ENCODE results near the gene C12orf42. TPM values are rescaled to one million over a fixed set of nuclear protein-coding genes. Genes with fewer than 3 reads are reported as not detected.

The C12orf42 gene
- total and polyA plus RNA-seq, 10 of the 15 experiments (the other 5 are each of a cell fraction or from before 2014, with no cell fraction given): 1.4 to 7.0 (median 2.4) TPM

DNA sequence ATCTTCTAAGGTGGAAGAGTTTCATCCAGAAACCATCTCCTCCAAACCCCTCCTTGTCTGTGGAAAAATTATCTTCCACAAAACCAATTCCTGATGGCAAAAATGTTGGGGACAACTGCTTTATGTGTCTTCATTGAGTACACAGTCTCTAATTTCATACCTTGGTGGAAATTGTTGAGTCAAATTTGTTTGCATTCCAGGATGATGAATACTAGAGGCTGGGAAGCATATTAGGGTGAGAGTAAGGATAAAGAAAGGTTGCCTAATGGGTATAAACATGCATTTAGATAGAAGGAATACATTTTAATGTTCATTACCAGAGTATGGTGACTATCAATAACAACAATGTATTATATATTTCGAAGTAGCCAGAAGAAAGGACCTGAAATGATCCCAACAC is 98.2 kb downstream of the C12orf42 start (continued):
- TF ChIP-seq, protein P1, sequence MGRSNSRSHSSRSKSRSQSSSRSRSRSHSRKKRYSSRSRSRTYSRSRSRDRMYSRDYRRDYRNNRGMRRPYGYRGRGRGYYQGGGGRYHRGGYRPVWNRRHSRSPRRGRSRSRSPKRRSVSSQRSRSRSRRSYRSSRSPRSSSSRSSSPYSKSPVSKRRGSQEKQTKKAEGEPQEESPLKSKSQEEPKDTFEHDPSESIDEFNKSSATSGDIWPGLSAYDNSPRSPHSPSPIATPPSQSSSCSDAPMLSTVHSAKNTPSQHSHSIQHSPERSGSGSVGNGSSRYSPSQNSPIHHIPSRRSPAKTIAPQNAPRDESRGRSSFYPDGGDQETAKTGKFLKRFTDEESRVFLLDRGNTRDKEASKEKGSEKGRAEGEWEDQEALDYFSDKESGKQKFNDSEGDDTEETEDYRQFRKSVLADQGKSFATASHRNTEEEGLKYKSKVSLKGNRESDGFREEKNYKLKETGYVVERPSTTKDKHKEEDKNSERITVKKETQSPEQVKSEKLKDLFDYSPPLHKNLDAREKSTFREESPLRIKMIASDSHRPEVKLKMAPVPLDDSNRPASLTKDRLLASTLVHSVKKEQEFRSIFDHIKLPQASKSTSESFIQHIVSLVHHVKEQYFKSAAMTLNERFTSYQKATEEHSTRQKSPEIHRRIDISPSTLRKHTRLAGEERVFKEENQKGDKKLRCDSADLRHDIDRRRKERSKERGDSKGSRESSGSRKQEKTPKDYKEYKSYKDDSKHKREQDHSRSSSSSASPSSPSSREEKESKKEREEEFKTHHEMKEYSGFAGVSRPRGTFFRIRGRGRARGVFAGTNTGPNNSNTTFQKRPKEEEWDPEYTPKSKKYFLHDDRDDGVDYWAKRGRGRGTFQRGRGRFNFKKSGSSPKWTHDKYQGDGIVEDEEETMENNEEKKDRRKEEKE (IDR thresholded peaks at IDR 0.05): no peak

DNA sequence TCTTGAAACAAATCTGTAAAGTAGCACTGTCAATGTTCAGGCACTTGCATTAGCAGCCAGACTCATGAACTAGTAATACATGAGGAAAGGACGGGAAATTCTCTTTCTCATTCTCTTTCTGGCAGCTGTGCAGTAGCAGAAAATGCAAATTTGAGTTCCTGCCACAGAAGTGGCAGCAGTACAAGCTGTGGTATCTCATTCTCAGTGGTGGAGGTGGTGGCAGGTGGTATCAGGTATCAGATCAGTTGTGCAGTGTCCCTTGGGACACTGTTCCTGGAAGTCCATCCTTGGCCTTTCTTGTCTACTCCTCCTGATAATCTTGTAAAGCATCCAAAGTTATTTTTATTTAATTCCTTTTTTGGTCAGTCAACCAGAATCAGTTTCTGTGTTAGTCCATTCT is 103.0 kb downstream of the C12orf42 start:
- Histone ChIP-seq H3K36me3 (ENCODE audit: control insufficient read depth in 2 of 2, insufficient read depth in 2 of 2, low read length in 1 of 2) (no peaks in the 10 kb centered on the region), H3K4me1 (ENCODE audit: control insufficient read depth, insufficient read depth, low read length) (peaks cover 8% of the 10 kb centered on the region), H4K20me1 (ENCODE audit: control insufficient read depth, insufficient read depth) (no peaks in the 10 kb centered on the region), H3K27me3 (replicated peaks in 1 of 2; ENCODE audit: control insufficient read depth in 2 of 2, insufficient read depth in 2 of 2, low read length in 1 of 2) (no peaks in the 10 kb centered on the region), H3K9ac (ENCODE audit: control insufficient read depth, insufficient read depth, low read length) (no peak overlapping the region), H2AFZ (ENCODE audit: control insufficient read depth, low read depth, low read length) (no peak overlapping the region), H3K9me3 (replicated peaks; ENCODE audit: control insufficient read depth, insufficient read depth, low read length) (peaks cover 15% of the 10 kb centered on the region; the same call in 2 of the 3 replicates), H3K79me2 (ENCODE audit: control insufficient read depth, insufficient read depth, low read length) (no peaks in the 10 kb centered on the region), H3K4me3 (no peak overlapping the region), H3K4me2 (ENCODE audit: control insufficient read depth, insufficient read depth) (peak overlapping the region; percentile 59), H3K27ac (ENCODE audit: control insufficient read depth, insufficient read depth) (no peak overlapping the region)
- RAD21 ChIA-PET (ENCODE audit: unreplicated experiment): interaction anchor here (0.9 to 1.4 kb wide), 2 partner anchors 509 to 920 kb away, joined by 3 read pairs; no protein-coding TSS in a partner anchor
- WGBS (ENCODE audit: insufficient coverage, insufficient replicate concordance, low lambda C conversion rate, missing lambda C conversion rate): 13% methylated on average over 1 of the region's 1 CpG
- in situ Hi-C loops (cut with MboI): no loop called here
- DNase-seq (ENCODE audit: low read depth, low spot score) (peak; percentile 79), FAIRE-seq (peak; percentile 96), ATAC-seq (peak; percentile 97)
- POLR2A ChIA-PET: interaction anchor here (1.5 kb wide), 1 partner anchor 117 kb away, joined by 6 read pairs; no protein-coding TSS in a partner anchor
- SMC1A ChIA-PET (ENCODE audit: uncharacterized antibody, unreplicated experiment): interaction anchor here (1.1 to 1.6 kb wide), 5 partner anchors 19 to 399 kb away, joined by 3 to 4 read pairs (median 4); no protein-coding TSS in a partner anchor
- intact Hi-C loops (cut with micrococcal nuclease; ENCODE audit: unreplicated experiment): loop anchor here (2.0 kb wide), 2 partner anchors 22 to 112 kb away; no protein-coding TSS in a partner anchor
- BruUV-seq (replicated peaks): no TSS peak
- CTCF ChIA-PET: interaction anchor here (0.8 to 1.8 kb wide), 5 partner anchors 15 to 210 kb away, joined by 3 to 4 read pairs (median 3); no protein-coding TSS in a partner anchor
- TF ChIP-seq ASH2L (IDR thresholded peaks at IDR 0.05; ENCODE audit: borderline replicate concordance, low read depth) (no peak), ZBED1 (IDR thresholded peaks at IDR 0.05; ENCODE audit: borderline replicate concordance) (no peak), BCL11A (IDR thresholded peaks at IDR 0.05; ENCODE audit: low read depth, low read length) (peak; percentile 79), WRNIP1 (IDR thresholded peaks at IDR 0.05; ENCODE audit: borderline replicate concordance, low read depth, low read length) (no peak), STAT3 (IDR thresholded peaks at IDR 0.05; ENCODE audit: low read depth, low read length) (no peak), RUNX3 (IDR thresholded peaks at IDR 0.05; ENCODE audit: low read length) (peak; percentile 74), BHLHE40 (IDR thresholded peaks at IDR 0.05; ENCODE audit: borderline replicate concordance in 1 of 2, low read depth in 2 of 2, low read length in 1 of 2) (peak; percentile 62 to 68), SIX5 (IDR thresholded peaks at IDR 0.05; ENCODE audit: low read depth, low read length, severe bottlenecking) (no peak), NFIC (IDR thresholded peaks at IDR 0.05; ENCODE audit: low read depth, low read length) (no peak), MXI1 (IDR thresholded peaks at IDR 0.05; ENCODE audit: low read depth, low read length) (no peak), SRF (IDR thresholded peaks at IDR 0.05; ENCODE audit: low read depth in 2 of 2, low read length in 2 of 2) (no peak), STAT1 (conservative IDR thresholded peaks at IDR 0.05) (no peak), SMAD5 (IDR thresholded peaks at IDR 0.05; ENCODE audit: low read depth) (no peak)
- TF ChIP-seq, protein P2, sequence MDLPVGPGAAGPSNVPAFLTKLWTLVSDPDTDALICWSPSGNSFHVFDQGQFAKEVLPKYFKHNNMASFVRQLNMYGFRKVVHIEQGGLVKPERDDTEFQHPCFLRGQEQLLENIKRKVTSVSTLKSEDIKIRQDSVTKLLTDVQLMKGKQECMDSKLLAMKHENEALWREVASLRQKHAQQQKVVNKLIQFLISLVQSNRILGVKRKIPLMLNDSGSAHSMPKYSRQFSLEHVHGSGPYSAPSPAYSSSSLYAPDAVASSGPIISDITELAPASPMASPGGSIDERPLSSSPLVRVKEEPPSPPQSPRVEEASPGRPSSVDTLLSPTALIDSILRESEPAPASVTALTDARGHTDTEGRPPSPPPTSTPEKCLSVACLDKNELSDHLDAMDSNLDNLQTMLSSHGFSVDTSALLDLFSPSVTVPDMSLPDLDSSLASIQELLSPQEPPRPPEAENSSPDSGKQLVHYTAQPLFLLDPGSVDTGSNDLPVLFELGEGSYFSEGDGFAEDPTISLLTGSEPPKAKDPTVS (IDR thresholded peaks at IDR 0.05; ENCODE audit: low read depth, low read length): no peak
- TF ChIP-seq, protein P3, sequence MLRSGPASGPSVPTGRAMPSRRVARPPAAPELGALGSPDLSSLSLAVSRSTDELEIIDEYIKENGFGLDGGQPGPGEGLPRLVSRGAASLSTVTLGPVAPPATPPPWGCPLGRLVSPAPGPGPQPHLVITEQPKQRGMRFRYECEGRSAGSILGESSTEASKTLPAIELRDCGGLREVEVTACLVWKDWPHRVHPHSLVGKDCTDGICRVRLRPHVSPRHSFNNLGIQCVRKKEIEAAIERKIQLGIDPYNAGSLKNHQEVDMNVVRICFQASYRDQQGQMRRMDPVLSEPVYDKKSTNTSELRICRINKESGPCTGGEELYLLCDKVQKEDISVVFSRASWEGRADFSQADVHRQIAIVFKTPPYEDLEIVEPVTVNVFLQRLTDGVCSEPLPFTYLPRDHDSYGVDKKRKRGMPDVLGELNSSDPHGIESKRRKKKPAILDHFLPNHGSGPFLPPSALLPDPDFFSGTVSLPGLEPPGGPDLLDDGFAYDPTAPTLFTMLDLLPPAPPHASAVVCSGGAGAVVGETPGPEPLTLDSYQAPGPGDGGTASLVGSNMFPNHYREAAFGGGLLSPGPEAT (IDR thresholded peaks at IDR 0.05; ENCODE audit: low read depth): peak; percentile 61; the same call in 1 of the 2 replicates

Data from GM12878 (cell line).